Measurements from ENCODE around the gene CATSPERD. TPM values are rescaled to one million over a fixed set of nuclear protein-coding genes. Genes with fewer than 3 reads are reported as not detected.

CATSPERD gene
- total and polyA plus RNA-seq, 9 of the 15 experiments (the other 6 are each of a cell fraction or from before 2014, with no cell fraction given), result not detected

GRCh38 chr19:5686647-5687359 is 33.6 kb upstream of the CATSPERD start (continued):
- no peak for TF ChIP-seq FOXK2 (conservative IDR thresholded peaks at IDR 0.05 in 1 of 2, IDR thresholded peaks at IDR 0.05 in 1 of 2; ENCODE audit: low read depth in 2 of 2)
- TF ChIP-seq SAFB2 (IDR thresholded peaks at IDR 0.05; ENCODE audit: borderline replicate concordance, low read depth, low read length, severe bottlenecking), result no peak
- TF ChIP-seq RBM15 (IDR thresholded peaks at IDR 0.05; ENCODE audit: insufficient read depth, low read length), result no peak
- no peak for TF ChIP-seq SMAD2 (IDR thresholded peaks at IDR 0.05; ENCODE audit: low read depth, low read length)
- no peak for TF ChIP-seq ZNF239 (CRISPR knock-in tag; IDR thresholded peaks at IDR 0.05)
- TF ChIP-seq KHSRP (IDR thresholded peaks at IDR 0.05), result no peak
- TF ChIP-seq ZNF778 (CRISPR knock-in tag; IDR thresholded peaks at IDR 0.05), result no peak
- no peak for TF ChIP-seq POLR2AphosphoS2 (IDR thresholded peaks at IDR 0.05; ENCODE audit: low read length)
- TF ChIP-seq LCOR (CRISPR knock-in tag; IDR thresholded peaks at IDR 0.05), result no peak; the same call in 1 of the 2 replicates
- no peak for TF ChIP-seq CREB3 (tag; conservative IDR thresholded peaks at IDR 0.05; ENCODE audit: low read depth)
- no peak for TF ChIP-seq ZNF609 (CRISPR knock-in tag; IDR thresholded peaks at IDR 0.05; ENCODE audit: borderline replicate concordance)
- TF ChIP-seq, protein P1, sequence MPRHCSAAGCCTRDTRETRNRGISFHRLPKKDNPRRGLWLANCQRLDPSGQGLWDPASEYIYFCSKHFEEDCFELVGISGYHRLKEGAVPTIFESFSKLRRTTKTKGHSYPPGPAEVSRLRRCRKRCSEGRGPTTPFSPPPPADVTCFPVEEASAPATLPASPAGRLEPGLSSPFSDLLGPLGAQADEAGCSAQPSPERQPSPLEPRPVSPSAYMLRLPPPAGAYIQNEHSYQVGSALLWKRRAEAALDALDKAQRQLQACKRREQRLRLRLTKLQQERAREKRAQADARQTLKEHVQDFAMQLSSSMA (CRISPR knock-in tag; IDR thresholded peaks at IDR 0.05), result no peak
- TF ChIP-seq PREB (CRISPR knock-in tag; IDR thresholded peaks at IDR 0.05), result no peak
- TF ChIP-seq, protein P2, sequence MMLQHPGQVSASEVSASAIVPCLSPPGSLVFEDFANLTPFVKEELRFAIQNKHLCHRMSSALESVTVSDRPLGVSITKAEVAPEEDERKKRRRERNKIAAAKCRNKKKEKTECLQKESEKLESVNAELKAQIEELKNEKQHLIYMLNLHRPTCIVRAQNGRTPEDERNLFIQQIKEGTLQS (IDR thresholded peaks at IDR 0.05), result no peak
- TF ChIP-seq, protein P2 (CRISPR knock-in tag; conservative IDR thresholded peaks at IDR 0.05), result no peak
- no peak for TF ChIP-seq RFX7 (CRISPR knock-in tag; IDR thresholded peaks at IDR 0.05)
- TF ChIP-seq, protein P3, sequence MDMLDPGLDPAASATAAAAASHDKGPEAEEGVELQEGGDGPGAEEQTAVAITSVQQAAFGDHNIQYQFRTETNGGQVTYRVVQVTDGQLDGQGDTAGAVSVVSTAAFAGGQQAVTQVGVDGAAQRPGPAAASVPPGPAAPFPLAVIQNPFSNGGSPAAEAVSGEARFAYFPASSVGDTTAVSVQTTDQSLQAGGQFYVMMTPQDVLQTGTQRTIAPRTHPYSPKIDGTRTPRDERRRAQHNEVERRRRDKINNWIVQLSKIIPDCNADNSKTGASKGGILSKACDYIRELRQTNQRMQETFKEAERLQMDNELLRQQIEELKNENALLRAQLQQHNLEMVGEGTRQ (CRISPR knock-in tag; IDR thresholded peaks at IDR 0.05), result no peak
- no peak for TF ChIP-seq SNIP1 (IDR thresholded peaks at IDR 0.05; ENCODE audit: low read depth)

Data from K562 (cell line).